VCaP (cell line): ENCODE results near the gene PEF1.

Experiments
- H3K27ac ChIP-seq: fragments of 450-650 bp; 2 replicates; pipeline ENCODE4 v1.5.1; 2017
- TF ChIP-seq, protein P1 (sequence below): fragments of 450-650 bp; conservative IDR thresholded peaks from 2 replicates; pipeline ENCODE4 v1.5.1; 2017; ENCODE audit warnings: mild to moderate bottlenecking, moderate library complexity

Gene PEF1

DNA sequence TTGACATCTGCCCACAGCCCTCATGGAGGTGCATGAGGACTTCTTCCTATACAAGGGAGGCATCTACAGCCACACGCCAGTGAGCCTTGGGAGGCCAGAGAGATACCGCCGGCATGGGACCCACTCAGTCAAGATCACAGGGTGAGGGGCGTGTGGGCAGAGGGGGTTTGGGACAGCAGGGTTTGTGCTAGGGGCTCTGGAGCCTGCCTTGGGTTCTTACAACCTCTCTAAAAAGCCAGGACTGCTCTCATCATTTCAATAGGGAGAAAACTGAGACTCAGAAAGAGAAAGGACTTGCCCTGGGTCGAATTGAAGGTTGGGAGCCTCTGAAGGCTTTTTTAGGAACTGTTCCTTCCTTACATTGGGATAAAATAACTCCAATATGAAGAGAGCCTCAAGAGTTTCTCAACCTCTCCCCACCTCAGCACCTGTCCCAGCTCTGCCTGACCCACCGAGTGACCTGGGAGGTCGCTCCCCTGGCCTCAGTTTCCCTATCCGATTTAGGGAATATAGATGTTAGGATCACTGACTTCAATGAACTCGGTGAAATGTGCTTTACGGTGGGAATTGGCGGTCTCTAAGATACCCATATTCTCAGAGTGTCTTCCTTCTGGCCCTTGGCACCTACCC lies 58.8 kb downstream of the PEF1 start:
- TF ChIP-seq, protein P1, sequence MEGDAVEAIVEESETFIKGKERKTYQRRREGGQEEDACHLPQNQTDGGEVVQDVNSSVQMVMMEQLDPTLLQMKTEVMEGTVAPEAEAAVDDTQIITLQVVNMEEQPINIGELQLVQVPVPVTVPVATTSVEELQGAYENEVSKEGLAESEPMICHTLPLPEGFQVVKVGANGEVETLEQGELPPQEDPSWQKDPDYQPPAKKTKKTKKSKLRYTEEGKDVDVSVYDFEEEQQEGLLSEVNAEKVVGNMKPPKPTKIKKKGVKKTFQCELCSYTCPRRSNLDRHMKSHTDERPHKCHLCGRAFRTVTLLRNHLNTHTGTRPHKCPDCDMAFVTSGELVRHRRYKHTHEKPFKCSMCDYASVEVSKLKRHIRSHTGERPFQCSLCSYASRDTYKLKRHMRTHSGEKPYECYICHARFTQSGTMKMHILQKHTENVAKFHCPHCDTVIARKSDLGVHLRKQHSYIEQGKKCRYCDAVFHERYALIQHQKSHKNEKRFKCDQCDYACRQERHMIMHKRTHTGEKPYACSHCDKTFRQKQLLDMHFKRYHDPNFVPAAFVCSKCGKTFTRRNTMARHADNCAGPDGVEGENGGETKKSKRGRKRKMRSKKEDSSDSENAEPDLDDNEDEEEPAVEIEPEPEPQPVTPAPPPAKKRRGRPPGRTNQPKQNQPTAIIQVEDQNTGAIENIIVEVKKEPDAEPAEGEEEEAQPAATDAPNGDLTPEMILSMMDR = no peak
- H3K27ac ChIP-seq = peak overlapping the region; percentile 86; the same call in 1 of the 2 replicates

DNA sequence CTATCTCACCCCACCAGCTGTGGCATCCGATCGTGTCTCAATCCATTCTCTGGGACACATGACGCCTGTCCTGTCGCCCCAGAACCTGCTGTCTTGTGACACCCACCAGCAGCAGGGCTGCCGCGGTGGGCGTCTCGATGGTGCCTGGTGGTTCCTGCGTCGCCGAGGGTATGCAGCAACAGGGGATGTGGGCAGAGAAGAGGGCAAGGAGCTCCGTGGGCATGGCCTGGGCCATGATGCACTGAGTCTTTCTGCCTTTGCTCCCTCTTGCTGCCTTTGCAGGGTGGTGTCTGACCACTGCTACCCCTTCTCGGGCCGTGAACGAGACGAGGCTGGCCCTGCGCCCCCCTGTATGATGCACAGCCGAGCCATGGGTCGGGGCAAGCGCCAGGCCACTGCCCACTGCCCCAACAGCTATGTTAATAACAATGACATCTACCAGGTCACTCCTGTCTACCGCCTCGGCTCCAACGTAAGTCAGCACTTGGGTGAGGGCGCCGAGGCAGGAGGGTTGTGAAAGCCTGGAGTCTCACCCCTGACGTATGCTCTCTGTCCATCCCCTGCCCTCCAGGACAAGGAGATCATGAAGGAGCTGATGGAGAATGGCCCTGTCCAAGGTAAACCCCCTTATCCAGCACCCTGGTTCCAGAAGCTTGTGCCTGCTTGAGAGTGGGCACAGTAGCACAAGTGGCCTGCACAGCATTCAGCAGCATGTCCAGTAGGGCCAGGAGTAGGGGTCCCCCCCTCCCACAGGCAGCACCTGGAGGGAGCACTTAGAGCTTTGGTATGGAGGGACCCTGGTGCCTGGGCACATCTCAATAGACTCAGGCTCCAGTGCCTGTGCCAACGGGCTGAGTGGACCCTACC lies 59.6 kb downstream of the PEF1 start:
- H3K27ac ChIP-seq = peak overlapping the region; percentile 86
- TF ChIP-seq, protein P1 = no peak

DNA sequence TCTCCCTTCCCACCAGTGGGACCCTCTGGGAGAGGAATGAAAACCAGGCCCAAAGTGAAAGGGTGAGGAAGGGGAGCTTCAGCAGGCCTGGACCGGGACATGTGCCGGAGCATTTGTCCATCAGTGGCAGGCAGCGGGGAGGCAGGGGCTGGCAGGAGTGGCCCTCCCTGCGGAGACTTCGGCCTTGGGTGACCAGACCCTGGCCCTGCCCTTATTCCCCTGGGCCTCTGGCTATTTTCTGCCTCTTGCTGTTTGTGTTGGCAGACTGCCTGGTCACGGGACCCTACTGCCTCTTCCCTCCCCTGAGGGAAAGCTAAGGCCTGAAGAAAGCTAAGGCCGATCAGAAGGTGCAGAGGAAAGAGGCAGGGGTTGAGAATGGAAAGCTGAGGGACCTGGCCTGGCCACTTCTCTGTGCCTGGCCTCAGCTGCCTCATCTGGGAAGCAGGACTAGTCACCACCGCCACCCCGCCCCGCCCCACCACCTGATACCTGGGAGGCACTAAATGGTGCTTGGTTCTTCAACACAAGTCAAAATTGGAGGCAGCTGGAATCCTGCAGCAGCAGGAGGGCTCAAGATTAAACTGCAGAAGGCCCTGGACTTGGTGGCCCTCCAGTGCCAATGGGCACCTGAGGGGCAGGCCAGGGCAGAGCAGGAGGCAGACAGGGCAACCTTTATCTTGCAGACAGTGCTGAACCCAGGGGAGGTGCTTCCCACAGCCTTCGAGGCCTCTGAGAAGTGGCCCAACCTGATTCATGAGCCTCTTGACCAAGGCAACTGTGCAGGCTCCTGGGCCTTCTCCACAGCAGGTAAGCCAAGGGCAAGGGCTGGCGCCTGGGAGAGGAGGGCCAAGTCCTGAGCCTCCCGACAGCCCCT lies 60.4 kb downstream of the PEF1 start:
- peak overlapping the region; percentile 86 for H3K27ac ChIP-seq
- TF ChIP-seq, protein P1 = no peak

DNA sequence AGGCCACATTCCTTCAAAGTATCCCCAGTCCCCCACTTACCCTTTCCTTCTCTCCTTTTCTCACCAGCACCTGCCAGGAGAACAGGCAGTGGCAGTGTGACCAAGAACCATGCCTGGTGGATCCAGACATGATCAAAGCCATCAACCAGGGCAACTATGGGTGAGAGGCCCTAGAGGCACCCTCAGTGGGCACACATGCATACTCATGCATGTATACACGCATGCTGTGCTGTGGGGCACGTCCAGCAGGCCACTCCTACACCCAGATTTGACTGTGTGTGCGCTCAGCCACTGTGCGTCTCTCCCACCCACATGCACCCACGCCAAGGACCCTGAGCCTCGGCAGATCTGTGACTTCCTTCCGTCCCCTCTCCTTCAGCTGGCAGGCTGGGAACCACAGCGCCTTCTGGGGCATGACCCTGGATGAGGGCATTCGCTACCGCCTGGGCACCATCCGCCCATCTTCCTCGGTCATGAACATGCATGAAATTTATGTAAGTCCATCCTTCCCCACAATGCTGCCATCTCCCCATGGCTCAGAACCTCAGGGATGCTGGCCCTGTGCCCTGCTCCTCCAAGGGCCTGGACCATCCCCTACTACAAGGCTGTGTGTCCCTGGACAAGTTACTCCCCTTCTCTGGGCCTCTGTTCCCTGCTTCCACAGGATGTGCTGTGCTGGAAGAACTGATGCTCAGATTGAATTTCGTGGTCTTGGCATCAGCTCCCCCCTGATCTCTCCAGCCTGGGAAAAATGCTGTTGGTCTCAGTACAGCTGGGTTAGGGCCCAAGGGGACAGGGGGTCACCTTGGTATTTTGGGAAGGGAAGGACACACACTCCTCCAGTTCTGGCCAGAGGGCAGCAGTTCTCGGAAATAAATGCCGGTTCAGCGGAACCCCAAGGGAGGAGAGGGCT lies 61.3 kb downstream of the PEF1 start:
- peak overlapping the region; percentile 86 for H3K27ac ChIP-seq
- TF ChIP-seq, protein P1 = no peak

DNA sequence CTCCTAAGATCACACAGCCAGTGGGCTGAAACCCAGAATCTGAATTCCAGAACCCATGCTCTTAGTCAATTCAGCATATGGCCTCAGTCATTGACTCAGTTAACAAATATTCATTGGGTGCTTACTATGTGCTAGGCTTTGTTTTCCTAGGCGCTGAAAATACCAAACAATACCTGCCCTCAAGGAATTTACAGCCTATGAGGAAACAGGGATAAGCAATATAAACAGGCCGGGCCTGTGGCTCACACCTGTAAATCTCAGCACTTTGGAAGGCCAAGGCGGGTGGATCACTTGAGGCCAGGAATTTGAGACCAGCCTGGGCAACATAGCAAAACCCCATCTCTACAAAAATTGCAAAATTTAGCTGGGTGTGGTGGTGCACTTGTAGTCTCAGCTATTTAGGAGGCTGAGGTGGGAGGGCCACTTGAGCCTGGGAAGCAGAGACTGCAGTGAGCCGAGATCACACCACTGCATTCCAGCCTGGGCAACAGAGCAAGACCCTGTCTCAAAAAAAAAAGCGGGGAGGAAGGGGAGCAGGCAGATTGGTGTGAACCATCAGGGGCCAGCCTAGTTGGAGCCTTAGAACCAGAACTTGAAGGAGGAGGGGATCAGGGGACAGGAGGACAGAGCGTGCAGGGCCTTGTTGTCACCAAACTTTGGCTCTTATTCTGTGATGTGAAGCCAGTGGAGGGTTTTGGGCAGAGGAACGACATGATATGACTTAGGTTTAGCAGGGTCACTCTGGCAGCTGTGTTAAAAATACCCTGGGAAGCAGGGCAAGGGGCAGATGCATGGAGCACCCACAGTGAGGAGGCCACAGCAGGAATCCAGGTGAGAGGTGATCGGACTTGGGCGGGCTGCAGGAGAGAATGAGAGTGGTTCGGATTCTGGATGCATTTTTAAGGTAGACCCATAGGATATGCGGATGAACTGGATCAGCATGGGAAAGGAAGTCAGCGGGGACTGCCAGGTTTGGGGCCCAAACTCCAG lies 62.6 kb downstream of the PEF1 start:
- TF ChIP-seq, protein P1 = no peak
- H3K27ac ChIP-seq = peak overlapping the region; percentile 86; the same call in 1 of the 2 replicates
